Measurements from ENCODE around the gene CD6.

DNA sequence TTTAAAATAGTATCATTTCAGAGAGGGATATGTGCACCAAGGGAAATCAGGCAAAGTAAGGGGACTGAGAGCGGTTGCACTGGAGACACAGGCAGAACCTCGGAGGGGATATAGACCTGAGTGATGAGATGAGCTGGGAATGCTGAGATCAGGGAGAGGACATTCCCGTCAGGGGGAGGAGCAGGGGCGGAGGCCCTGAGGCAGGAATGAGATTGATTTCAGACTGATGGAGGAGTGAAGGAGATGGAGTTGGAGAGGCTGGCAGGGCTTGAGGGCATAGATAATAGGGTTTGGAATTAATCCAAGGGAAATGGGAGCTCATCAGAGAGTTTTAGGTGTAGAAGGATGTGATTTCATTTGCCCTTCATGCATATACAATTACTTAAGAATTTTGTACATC lies 13.2 kb downstream of the CD6 start:
- TF ChIP-seq, protein P1, sequence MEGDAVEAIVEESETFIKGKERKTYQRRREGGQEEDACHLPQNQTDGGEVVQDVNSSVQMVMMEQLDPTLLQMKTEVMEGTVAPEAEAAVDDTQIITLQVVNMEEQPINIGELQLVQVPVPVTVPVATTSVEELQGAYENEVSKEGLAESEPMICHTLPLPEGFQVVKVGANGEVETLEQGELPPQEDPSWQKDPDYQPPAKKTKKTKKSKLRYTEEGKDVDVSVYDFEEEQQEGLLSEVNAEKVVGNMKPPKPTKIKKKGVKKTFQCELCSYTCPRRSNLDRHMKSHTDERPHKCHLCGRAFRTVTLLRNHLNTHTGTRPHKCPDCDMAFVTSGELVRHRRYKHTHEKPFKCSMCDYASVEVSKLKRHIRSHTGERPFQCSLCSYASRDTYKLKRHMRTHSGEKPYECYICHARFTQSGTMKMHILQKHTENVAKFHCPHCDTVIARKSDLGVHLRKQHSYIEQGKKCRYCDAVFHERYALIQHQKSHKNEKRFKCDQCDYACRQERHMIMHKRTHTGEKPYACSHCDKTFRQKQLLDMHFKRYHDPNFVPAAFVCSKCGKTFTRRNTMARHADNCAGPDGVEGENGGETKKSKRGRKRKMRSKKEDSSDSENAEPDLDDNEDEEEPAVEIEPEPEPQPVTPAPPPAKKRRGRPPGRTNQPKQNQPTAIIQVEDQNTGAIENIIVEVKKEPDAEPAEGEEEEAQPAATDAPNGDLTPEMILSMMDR (IDR thresholded peaks at IDR 0.05), result no peak
- TF ChIP-seq POLR2A (IDR thresholded peaks at IDR 0.05), result no peak

Measured in ovary (tissue), 3 donors.